GDM1 (cell line): ENCODE measurements around the gene GNG14.
"Not testable (repeated sequence)": the region's sequence is repeated elsewhere in the genome, so short reads cannot be mapped to it uniquely, and the experiment has no call there.

Source experiments
- DNase-seq: peaks from one replicate; lab custom pipeline; 2025; lab: John Stamatoyannopoulos, UW

The GNG14 gene

DNA sequence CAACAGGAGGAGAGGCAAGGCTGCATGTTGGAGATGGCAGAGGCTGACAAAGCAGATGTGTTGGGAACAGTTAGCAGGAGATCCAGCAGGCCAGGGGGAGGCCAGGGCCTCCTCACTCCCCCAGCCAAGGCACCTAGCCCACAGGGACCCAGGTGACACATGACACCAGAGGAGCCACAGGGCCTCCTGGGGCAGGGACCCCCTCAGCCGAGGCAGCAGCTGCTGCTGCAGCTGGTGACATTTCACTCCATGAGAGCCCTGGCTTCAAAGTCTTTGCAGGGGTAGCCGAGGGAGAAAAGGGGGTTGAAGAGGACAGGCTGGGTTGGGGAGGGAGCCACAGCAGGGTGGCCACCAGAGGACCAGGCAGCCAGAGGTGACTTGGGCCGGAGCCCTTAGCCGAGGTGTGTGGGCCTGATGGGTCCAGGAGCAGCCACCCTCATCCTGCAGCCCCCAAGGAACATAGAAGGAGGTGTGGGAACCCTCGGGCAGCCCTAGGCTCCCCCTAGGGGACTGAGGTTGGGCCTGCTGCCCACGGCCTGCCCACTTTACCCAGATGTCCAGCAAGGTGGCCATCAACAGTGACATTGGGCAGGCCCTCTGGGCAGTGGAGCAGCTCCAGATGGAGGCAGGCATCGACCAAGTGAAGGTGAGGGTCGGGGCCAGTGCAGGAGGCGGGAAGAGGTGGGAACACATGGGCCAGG is at the start of gene GNG14:
GNG14 (plus strand) TSS at position 503 of the 701 bp plus-strand sequence; CDS start at position 554, 51 bp downstream.
- DNase-seq = no peak

DNA sequence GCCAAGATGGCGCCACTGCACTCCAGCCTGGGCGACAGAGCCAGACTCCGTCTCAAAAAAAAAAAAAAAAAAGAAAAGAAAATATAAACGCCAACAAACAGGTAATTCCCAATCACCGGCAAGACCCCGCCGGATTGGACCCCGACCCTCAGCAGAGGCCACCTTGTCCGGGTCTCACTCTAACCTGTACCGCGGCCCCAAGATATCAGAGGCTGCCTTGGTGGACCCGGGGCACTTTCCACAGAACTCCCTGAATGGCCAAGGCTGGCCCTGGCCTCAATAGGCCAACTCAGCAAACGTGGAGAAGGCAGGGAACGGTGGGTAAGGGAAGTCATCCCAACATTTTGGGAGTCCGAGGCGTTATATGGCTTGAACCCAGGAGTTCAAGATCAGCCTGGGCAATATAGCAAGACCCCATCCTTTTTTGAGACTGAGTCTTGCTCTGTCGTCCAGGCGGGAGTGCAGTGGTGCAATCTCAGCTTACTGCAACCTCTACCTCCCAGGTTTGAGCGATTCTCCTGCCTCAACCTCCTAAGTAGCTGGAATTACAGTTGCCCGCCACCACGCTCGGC is 49.1 kb upstream of the GNG14 start:
- no peak for DNase-seq

- DNase-seq = peak; percentile 80
Observed at GRCh38 chr19:12639901-12640613, 47.7 kb upstream of the GNG14 start.

GRCh38 chr19:12641456-12641855 is 46.3 kb upstream of the GNG14 start:
- DNase-seq = no peak

- DNase-seq = no peak
Observed at GRCh38 chr19:12642506-12642905, 45.3 kb upstream of the GNG14 start.

DNA sequence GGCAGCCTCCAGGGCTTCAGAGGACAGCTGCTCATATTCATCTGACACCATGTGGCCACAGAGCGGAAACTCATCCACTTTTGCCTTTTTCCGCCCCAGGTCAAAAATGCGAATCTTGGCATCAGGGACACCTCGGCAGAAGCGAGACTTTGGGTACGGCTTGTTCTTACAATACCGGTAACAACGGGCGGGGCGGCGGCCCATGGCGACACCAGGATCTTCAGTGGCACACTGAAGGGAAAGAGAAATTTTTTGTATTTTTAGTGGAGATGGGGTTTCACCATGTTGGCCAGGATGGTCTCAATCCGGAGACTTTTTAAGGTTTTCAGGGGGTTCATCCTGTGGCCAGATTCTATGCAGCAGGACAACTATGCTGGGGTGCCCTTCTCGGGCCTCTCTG is 44.1 kb upstream of the GNG14 start:
- not testable (repeated sequence) for DNase-seq

DNA sequence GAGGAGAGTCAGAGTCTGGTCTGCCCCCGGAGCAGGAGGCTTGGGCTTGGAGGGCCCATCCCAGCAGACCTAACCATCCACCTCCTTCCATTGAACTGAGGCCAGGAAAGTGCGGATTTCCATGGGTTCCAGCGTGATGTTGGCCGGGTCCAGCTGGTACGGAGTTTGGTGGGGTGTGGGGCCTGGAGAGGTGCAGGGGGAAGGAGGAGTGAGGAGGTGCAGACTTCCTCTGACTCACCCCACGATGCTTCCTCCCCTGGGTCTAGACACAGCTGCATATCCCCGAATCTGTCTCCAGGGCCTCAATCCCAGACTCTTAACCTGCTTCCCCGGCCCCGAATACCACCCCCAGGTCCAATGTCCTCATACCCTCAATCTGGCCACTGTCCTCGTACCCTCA is 41.2 kb upstream of the GNG14 start:
- no peak for DNase-seq

- no peak for DNase-seq
Observed at GRCh38 chr19:12647047-12647446, 40.8 kb upstream of the GNG14 start.

GRCh38 chr19:12647490-12648071 is 40.2 kb upstream of the GNG14 start:
- no peak for DNase-seq

DNA sequence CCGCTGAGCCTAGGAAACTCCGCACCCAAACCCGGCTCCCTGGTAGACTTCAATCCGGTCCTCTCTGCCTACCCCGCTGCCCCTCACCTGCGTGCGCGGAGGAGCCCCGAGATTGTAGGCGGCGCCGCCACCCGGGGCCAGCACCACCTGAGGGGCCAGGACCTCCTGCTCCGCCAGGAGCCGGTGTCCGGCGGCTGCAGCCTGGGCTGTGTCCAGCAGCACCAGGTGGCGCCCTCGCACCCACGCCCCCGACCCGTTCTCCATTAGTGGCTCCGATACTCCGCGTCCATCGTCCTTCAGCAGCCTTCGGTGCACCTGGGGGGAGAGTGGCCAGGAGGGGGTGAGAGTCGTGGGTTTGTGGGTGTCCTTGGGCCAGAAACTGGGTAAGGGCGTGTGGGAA is 39.7 kb upstream of the GNG14 start:
- no peak for DNase-seq

GRCh38 chr19:12649941-12650340 is 37.9 kb upstream of the GNG14 start:
- no peak for DNase-seq

DNA sequence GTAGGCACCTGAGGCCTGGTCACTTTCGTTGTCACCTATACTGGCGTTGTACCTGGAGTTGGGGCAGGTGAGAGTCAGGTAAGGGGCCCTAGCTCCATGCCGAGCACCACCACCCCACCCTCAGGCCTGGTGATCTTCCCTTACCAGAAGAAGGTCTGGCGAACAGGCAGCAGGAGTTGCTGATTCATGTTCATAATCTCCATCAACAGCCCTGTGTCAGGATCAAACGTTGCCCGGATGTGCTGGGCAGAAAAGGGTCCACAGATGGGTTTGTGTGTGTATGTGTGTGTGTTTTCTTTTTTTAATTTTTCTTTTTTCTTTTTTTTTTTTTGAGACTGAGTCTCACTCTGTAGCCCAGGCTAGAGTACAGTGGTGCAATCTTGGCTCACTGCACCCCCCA is 35.6 kb upstream of the GNG14 start:
- DNase-seq = no peak

- DNase-seq = no peak
Observed at GRCh38 chr19:12655546-12655945, 32.3 kb upstream of the GNG14 start.

DNA sequence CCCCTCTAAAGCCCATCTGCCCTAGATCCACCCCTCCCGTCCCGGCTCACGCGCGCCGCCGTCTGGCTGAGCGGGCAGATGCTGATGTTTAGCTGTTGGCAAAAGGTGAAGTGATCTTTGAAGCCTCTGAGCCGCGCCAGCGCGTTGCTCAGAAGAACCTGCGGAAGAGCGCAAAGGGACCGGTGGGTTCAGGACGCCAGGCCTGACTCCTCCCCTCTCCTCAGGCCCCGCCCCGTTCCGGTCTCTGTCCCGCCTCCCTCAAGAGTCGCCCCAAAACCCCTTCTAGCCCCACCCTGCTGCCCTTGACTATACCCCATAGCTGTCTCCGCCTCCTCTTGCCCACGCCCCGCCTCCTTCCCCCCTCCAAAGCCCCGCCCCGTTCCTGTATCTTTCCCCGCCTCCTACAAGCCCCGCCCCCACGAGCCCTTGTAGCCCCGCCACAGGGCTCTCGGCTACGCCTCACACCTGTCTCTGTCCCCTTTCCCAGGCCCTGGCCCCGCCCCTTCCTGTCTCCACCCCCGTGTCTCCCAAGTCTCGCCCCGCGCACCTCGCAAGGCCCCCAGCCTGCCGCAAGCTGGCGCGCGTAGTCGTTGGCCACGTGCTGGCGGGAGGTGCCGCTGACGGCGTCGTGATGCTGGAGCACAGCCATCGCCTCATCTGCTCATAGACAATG is 30.8 kb upstream of the GNG14 start:
- DNase-seq = no peak

DNA sequence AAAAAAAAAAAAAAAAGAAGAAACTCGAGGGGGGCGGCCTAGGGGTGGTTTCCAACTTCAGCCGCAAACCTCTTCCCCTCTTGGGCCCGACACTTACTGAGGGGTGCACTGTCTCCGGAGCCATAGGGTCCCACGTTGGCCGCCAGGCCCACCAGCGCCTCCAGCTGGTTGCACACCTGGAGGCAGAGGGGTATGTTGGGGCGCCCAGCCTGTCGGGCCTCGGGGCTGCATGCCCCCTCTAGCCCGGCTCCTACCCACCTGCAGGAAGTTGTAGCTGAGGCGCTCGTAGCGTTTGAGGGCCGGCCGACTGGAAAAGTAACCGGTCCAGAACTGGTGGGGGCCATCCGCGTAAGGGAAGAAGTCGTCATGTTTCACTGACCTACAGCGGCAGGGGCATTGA is 29.8 kb upstream of the GNG14 start:
- DNase-seq = no peak

DNA sequence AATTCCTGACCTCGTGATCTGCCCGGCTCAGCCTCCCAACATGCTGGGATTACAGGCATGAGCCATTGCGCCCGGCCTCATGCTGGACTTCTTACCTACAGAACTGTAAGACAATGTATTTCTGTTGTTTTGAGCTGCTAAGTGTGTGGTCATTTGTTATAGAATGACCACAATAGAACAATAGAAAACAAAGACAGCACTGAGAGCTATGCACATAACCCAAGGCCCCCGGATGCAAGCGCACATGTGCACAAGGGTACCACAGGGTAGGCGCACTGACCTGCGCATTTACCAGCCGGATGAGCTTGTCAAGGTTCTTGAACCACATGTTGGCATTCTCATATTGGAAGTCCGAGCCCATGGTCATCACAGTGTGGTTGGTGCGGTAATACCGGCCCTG is 26.8 kb upstream of the GNG14 start:
- no peak for DNase-seq

DNA sequence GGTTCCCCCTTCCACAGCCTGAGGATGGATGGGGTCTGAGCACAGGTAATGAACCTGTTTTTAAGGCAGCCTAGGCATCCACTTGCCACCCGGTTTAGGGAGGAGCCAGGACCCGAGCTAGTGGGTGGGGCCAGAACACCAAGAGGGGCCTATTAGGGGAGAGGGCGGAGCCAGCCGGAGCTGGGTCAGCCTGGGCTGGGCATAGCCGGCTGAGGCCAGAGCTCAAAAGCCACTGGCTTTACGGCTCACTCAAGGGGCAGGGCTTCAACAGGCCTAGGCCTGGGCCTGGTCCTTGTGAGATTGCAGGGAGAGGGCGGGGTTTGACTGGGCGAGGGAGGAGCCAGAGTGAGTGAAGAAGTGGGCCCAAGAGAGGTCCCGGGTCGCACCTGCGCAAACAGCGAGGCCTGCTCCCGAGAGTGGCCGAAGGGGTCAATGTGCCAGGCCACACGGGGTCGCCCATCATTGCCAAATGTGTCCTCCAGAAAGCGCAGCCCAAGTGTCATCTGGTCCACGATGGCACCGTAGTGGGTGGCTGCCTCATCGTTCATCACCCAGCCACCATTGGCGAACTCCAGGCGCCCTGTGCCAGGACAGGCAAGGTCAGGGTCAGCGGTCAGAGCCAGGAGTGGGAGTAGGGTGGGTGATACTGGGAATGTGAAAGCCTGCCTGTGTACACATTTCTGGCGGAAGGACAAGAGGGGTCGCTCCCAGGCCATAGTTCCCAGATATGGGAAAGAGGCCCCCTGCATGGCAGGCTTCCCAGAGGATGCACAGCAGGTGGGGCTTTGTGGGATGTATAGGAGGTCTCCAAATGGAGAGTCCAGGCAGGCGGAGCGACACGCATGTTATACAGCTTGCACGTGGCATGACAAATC is 23.2 kb upstream of the GNG14 start:
- no peak for DNase-seq

- DNase-seq = peak; percentile 46
Observed at GRCh38 chr19:12665281-12665573, 22.6 kb upstream of the GNG14 start.

DNA sequence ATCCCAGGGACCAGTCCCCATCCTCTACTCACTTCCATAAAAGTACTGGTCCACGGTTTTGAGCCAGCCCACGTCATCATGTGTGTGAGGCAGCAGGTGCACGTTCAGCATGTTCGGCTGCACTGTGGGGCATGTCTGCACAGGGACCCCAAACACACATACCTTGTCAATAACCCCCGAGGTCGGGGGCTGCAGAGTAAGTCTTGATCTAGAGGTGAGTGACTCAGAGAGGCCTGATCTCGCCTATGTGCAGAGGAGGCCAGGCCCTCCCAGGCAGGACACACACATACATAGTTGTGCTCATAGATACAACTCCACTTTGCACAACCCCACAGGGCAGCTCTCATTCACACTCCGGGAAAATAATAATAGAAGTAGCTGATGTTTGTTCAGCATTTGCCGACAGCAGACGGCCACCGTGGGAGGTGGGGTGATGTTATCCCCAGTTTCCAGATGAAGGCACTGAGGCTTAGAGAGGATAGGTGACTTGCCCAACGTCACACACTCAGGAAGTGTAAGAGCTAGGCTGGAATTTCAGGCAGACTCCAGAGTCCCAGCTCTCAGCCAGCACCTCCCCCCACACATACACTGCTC is 22.0 kb upstream of the GNG14 start:
- no peak for DNase-seq

GRCh38 chr19:12666265-12667048 is 21.3 kb upstream of the GNG14 start, which contains the start of the genes MAN2B1 and WDR83:
Gene MAN2B1 (minus strand): TSS chr19:12666742. CDS start chr19:12666701, 41 bp downstream.
Gene WDR83 (plus strand): TSS chr19:12666807. CDS start chr19:12669791, 2,984 bp downstream.
- DNase-seq = peak; percentile 65
